ENCODE measurements around the gene GFAP.

The GFAP gene

DNA sequence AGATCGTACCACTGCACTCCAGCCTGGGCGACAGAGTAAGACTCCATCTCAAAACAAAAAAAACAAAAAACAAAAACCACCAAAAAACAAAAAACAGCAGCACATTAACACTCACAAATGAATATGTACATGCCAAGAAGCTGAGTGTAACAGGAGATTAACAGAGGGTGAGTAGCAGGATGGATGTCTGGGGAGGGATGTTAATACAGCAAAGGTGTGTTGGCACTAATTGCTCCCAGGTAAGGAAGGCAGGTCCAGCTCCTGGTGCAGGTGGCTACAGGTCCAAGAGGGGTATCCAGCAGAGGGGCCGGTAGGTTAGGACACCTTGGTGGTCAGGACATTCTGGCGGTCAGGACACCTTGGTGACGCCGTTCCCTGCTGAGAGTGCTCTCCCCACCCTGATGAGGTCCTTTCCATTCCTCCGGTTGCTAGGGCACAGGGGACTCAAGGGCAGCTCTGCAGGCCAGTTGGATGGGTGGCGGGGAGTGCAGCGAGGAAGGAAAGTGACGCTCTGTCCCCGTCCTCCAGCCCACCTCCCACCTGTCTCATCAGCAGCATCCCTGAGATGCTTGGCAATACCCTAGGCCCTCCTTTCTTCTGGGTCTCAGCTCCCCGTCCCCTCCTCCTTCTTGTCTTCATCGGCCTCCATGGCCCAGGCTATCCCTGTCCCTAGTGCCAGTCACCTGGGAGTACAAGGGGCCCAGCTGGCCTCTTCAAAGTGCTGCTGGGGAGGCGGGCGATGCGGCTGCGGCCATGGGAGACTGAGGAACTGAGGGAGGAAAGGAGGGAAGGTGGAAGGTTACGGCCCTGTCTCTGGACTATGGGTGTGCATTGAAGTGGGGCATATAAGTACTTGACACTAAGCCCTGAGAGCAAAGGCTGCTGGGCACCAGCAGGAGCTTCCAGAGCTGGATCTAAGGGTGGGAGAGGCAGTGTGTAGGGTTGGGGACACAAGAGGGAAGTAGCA, 10.7 kb upstream of the GFAP start:
- TF ChIP-seq, protein P1, sequence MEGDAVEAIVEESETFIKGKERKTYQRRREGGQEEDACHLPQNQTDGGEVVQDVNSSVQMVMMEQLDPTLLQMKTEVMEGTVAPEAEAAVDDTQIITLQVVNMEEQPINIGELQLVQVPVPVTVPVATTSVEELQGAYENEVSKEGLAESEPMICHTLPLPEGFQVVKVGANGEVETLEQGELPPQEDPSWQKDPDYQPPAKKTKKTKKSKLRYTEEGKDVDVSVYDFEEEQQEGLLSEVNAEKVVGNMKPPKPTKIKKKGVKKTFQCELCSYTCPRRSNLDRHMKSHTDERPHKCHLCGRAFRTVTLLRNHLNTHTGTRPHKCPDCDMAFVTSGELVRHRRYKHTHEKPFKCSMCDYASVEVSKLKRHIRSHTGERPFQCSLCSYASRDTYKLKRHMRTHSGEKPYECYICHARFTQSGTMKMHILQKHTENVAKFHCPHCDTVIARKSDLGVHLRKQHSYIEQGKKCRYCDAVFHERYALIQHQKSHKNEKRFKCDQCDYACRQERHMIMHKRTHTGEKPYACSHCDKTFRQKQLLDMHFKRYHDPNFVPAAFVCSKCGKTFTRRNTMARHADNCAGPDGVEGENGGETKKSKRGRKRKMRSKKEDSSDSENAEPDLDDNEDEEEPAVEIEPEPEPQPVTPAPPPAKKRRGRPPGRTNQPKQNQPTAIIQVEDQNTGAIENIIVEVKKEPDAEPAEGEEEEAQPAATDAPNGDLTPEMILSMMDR (IDR thresholded peaks at IDR 0.05; ENCODE audit: low read depth, low read length), result no peak
- in situ Hi-C loops (cut with HindIII; ENCODE audit: low sequenced_read_pairs), result no loop called here

GRCh38 chr17:44924107-44924544, 8.8 kb upstream of the GFAP start:
- DNase-seq (ENCODE audit: low read depth, low spot score), result no peak
- TF ChIP-seq, protein P1 (IDR thresholded peaks at IDR 0.05; ENCODE audit: low read depth, low read length), result no peak
- in situ Hi-C loops (cut with HindIII; ENCODE audit: low sequenced_read_pairs), result no loop called here
- no peak overlapping the region for H3K4me3 ChIP-seq (ENCODE audit: low read depth, low read length)

More for the DNA sequence above, 10.7 kb upstream of the GFAP start:
- DNase-seq (ENCODE audit: low read depth, low spot score), result no peak
- no peak overlapping the region for H3K4me3 ChIP-seq (ENCODE audit: low read depth, low read length)

- H3K4me3 ChIP-seq (ENCODE audit: low read depth, low read length), result no peak overlapping the region
- TF ChIP-seq, protein P1 (IDR thresholded peaks at IDR 0.05; ENCODE audit: low read depth, low read length), result no peak
Observed at GRCh38 chr17:44922746-44923470, 7.6 kb upstream of the GFAP start.

GRCh38 chr17:44922136-44922535, 6.8 kb upstream of the GFAP start:
- DNase-seq (ENCODE audit: low read depth, low spot score), result no peak
- no peak overlapping the region for H3K4me3 ChIP-seq (ENCODE audit: low read depth, low read length)
- TF ChIP-seq, protein P1 (IDR thresholded peaks at IDR 0.05; ENCODE audit: low read depth, low read length), result no peak
- in situ Hi-C loops (cut with HindIII; ENCODE audit: low sequenced_read_pairs), result no loop called here

More at GRCh38 chr17:44922746-44923470, 7.6 kb upstream of the GFAP start:
- in situ Hi-C loops (cut with HindIII; ENCODE audit: low sequenced_read_pairs), result no loop called here
- no peak for DNase-seq (ENCODE audit: low read depth, low spot score)

GRCh38 chr17:44921122-44921882, 6.0 kb upstream of the GFAP start:
- TF ChIP-seq, protein P1 (IDR thresholded peaks at IDR 0.05; ENCODE audit: low read depth, low read length), result no peak
- no peak overlapping the region for H3K4me3 ChIP-seq (ENCODE audit: low read depth, low read length)
- no peak for DNase-seq (ENCODE audit: low read depth, low spot score)
- in situ Hi-C loops (cut with HindIII; ENCODE audit: low sequenced_read_pairs), result no loop called here

- in situ Hi-C loops (cut with HindIII; ENCODE audit: low sequenced_read_pairs), result no loop called here
- TF ChIP-seq, protein P1 (IDR thresholded peaks at IDR 0.05; ENCODE audit: low read depth, low read length), result no peak
- DNase-seq (ENCODE audit: low read depth, low spot score), result no peak
- H3K4me3 ChIP-seq (ENCODE audit: low read depth, low read length), result no peak overlapping the region
Observed at GRCh38 chr17:44920565-44920940, 5.3 kb upstream of the GFAP start.

Data from astrocyte of the spinal cord (primary cell).